HepG2 (cell line): ENCODE data around the gene PCSK1. TPM values are rescaled to one million over a fixed set of nuclear protein-coding genes. Genes with fewer than 3 reads are reported as not detected.
"Not testable (repeated sequence)": the region's sequence is repeated elsewhere in the genome, so short reads cannot be mapped to it uniquely, and the experiment has no call there.

ENCODE experiments used
- ATAC-seq: fragments of 200-7000 bp; cut with Tn5 transposase; 3 replicates; pipeline ENCODE4 v1.9.1; 2020; ENCODE audit warnings: mild to moderate bottlenecking, moderate library complexity
- BruUV-seq: library from RNA; stranded (reverse); fragments of 400-500 nt; replicated peaks from 2 replicates; lab custom pipeline; 2021; lab: Mats Ljungman, UMichigan
- CTCF ChIA-PET: fragments of 300-600 bp; formaldehyde crosslinking; extraction: SDS; loops from one replicate; lab custom pipeline; 2021; ENCODE audit warnings: low total read pairs, inconsistent platforms, low intra/inter-chr PET ratio; lab: Yijun Ruan, JAX
- POLR2A ChIA-PET: fragments of 350-600 bp; sonication (Branson Sonifier 250); formaldehyde crosslinking; loops from one replicate; lab custom pipeline; 2020; ENCODE audit warnings: antibody characterized with exemption, inconsistent platforms; lab: Yijun Ruan, JAX
- DNase-seq: peaks from one replicate; pipeline ENCODE4 v3.0.0-alpha.2; 2015; ENCODE audit warnings: low spot score
- FAIRE-seq: peaks from 3 replicates; lab custom pipeline; 2011; peaks lifted over from hg19 to GRCh38; lab: Jason Lieb, UNC
- H2AFZ ChIP-seq: one replicate; pipeline ENCODE4 v1.6.1; 2011; ENCODE audit warnings: low read length, inconsistent platforms
- H3K27ac ChIP-seq: fragments of 300-600 bp; 3 replicates; pipeline ENCODE4 v1.8.0; 2011; ENCODE audit warnings: mixed run types, mild to moderate bottlenecking, mixed read lengths, low read length, inconsistent platforms; ENCODE audit not compliant: insufficient read depth; ENCODE audit errors: extremely low read length
- H3K27me3 ChIP-seq, 2 experiments: fragments of 200-600 bp in 1 of 2; 2 replicates in 1 of 2; 3 replicates in 1 of 2; pipeline versions ENCODE4 v1.6.0 to v1.8.0; 2011; ENCODE audit warnings: low read length in 2 of 2, mild to moderate bottlenecking in 2 of 2, moderate library complexity in 2 of 2, inconsistent platforms in 1 of 2; ENCODE audit not compliant: insufficient read depth in 2 of 2, control insufficient read depth in 1 of 2
- H3K36me3 ChIP-seq, 2 experiments: fragments of 200-600 bp in 1 of 2; replicated peaks in 1 of 2; 2 replicates in 1 of 2; 3 replicates in 1 of 2; pipeline versions ENCODE4 v1.5.1 to v1.8.0; 2011; ENCODE audit warnings: low read length in 2 of 2, inconsistent platforms in 1 of 2; ENCODE audit not compliant: insufficient read depth in 2 of 2, control insufficient read depth in 1 of 2
- H3K4me1 ChIP-seq: 2 replicates; pipeline ENCODE4 v1.5.1; 2012; ENCODE audit warnings: low read length, inconsistent platforms; ENCODE audit not compliant: insufficient read depth
- H3K4me2 ChIP-seq: 2 replicates; pipeline ENCODE4 v1.6.0; 2011; ENCODE audit warnings: low read depth, low read length, inconsistent platforms
- H3K4me3 ChIP-seq, 3 experiments: fragments of 200-600 bp in 1 of 3; sonication (generic), shearing (Covaris generic) in 1 of 3; replicated peaks in 1 of 3; 2 replicates each; pipeline ENCODE4 v1.5.1; 2011 to 2016; ENCODE audit warnings: low read length in 3 of 3, inconsistent platforms in 2 of 3, low read depth in 2 of 3, mild to moderate bottlenecking in 2 of 3, control low read depth in 1 of 3, mixed read lengths in 1 of 3; ENCODE audit not compliant: insufficient read depth in 1 of 3
- H3K79me2 ChIP-seq: one replicate; pipeline ENCODE4 v1.6.1; 2011; ENCODE audit warnings: low read length, inconsistent platforms; ENCODE audit not compliant: insufficient read depth
- H3K9ac ChIP-seq: 2 replicates; pipeline ENCODE4 v1.6.0; 2011; ENCODE audit warnings: mild to moderate bottlenecking, low read depth, low read length, inconsistent platforms; ENCODE audit not compliant: insufficient read depth
- H3K9me3 ChIP-seq: 2 replicates; pipeline ENCODE4 v1.5.1; 2012; ENCODE audit warnings: mild to moderate bottlenecking, low read length
- H4K20me1 ChIP-seq: 2 replicates; pipeline ENCODE4 v1.6.0; 2011; ENCODE audit warnings: inconsistent platforms, mild to moderate bottlenecking, low read length, moderate library complexity; ENCODE audit not compliant: insufficient read depth
- GZF1 ChIP-seq: sonication (generic); formaldehyde crosslinking; IDR thresholded peaks from 2 replicates; pipeline ENCODE4 v1.5.1; 2020; ENCODE audit warnings: mild to moderate bottlenecking, missing genetic modification reagents
- IKZF1 ChIP-seq: fragments of 450-650 bp; IDR thresholded peaks from 2 replicates; pipeline ENCODE4 v1.7.1; 2016
- NR2F6 ChIP-seq, 2 experiments: IDR thresholded peaks; 2 replicates each; pipeline ENCODE4 v1.6.1; 2016; ENCODE audit warnings: antibody characterized with exemption in 1 of 2, mild to moderate bottlenecking in 1 of 2
- PBX2 ChIP-seq: IDR thresholded peaks from 2 replicates; pipeline ENCODE4 v1.6.1; 2016; ENCODE audit warnings: control low read depth
- SIX4 ChIP-seq: sonication (generic); formaldehyde crosslinking; IDR thresholded peaks from 2 replicates; pipeline ENCODE4 v1.4.0; 2020; ENCODE audit warnings: missing genetic modification reagents
- TERF1 ChIP-seq: sonication (generic); formaldehyde crosslinking; IDR thresholded peaks from 2 replicates; pipeline ENCODE4 v1.8.0; 2022; ENCODE audit warnings: mild to moderate bottlenecking, missing genetic modification reagents, moderate library complexity
- ZBTB49 ChIP-seq: sonication (generic); formaldehyde crosslinking; IDR thresholded peaks from 2 replicates; pipeline ENCODE4 v1.4.0; 2020; ENCODE audit warnings: missing genetic modification reagents, borderline replicate concordance
- ZFP36 ChIP-seq: fragments of 150-350 bp; IDR thresholded peaks from 2 replicates; pipeline ENCODE4 v1.6.1; 2018; ENCODE audit warnings: borderline replicate concordance, low read length, low read depth; ENCODE audit not compliant: partially characterized antibody
- ZSCAN20 ChIP-seq: sonication (generic); formaldehyde crosslinking; IDR thresholded peaks from 2 replicates; pipeline ENCODE4 v1.4.0; 2020; ENCODE audit warnings: missing genetic modification reagents, mild to moderate bottlenecking, borderline replicate concordance
- WGBS: methylation state at CpG from one replicate; pipeline ENCODE4 v1.1.6; 2017; ENCODE audit warnings: low lambda C conversion rate; 5-methylcytosine and 5-hydroxymethylcytosine counted together
- in situ Hi-C: cut with HindIII; loops from 2 replicates; pipeline ENCODE4 v1.10.0; 2017; ENCODE audit warnings: low pct_unique_long_range_greater_than_20kb; ENCODE audit not compliant: extremely low pct_ligation_motif_present
- intact Hi-C: fragments of 100-400 bp; cut with micrococcal nuclease; formaldehyde crosslinking; loops from one replicate; pipeline ENCODE4 v1.10.0; 2022; ENCODE audit not compliant: unreplicated experiment
- polyA plus RNA-seq, 8 experiments: library from polyadenylated mRNA; depleted of rRNA in 3 of 8; stranded (reverse) in 7 of 8; unstranded in 1 of 8; fragments of >200 nt; fragmentation: Illumina TruSeq in 4 of 8; extraction: Trizol in 4 of 8; gene quantifications; 2 replicates each; pipeline versions ENCODE4 v1.2.1 to v1.2.3, GENCODE V29; 2011 to 2016; ENCODE audit warnings: low read depth in 4 of 8, missing spikeins in 1 of 8, mixed read lengths in 1 of 8; ENCODE audit not compliant: insufficient read depth in 1 of 8
- total RNA-seq, 5 experiments: library from RNA; depleted of rRNA; stranded (reverse); fragments of >200 nt; fragmentation: Illumina TruSeq; extraction: Trizol; gene quantifications; 2 replicates each; pipeline ENCODE4 v1.2.3, GENCODE V29; 2016; ENCODE audit warnings: low read depth in 1 of 5

The PCSK1 gene
- total and polyA plus RNA-seq, 2 of the 13 experiments (the other 11 are each of a cell fraction or from before 2014, with no cell fraction given): not detected

- no peak for TF ChIP-seq PBX2 (CRISPR knock-in tag)
- TF ChIP-seq, all 625 proteins: peak for 0
Measured at GRCh38 chr5:96396878-96397277, 36.2 kb downstream of the PCSK1 start (continued).

- BruUV-seq, H3K4me2 ChIP-seq, H3K4me1 ChIP-seq, FAIRE-seq, ATAC-seq, H2AFZ ChIP-seq, H3K9me3 ChIP-seq, H3K36me3 ChIP-seq, CTCF ChIA-PET, DNase-seq, POLR2A ChIA-PET, H3K79me2 ChIP-seq, H3K27me3 ChIP-seq, intact Hi-C loops, H4K20me1 ChIP-seq, in situ Hi-C loops, H3K4me3 ChIP-seq, H3K27ac ChIP-seq, H3K9ac ChIP-seq: not testable (repeated sequence)
Measured at GRCh38 chr5:96395295-96395694, 37.8 kb downstream of the PCSK1 start.

GRCh38 chr5:96391921-96392320 lies 41.1 kb downstream of the PCSK1 start:
- H4K20me1 ChIP-seq: no peaks in the 10 kb centered on the region
- intact Hi-C loops: no loop called here
- no peak overlapping the region for H3K27ac ChIP-seq
- ChIA-PET CTCF (no interaction called here), POLR2A (no interaction called here)
- H3K4me3 ChIP-seq: no peak overlapping the region
- ATAC-seq (no peak), FAIRE-seq (no peak), DNase-seq (no peak)
- no peaks in the 10 kb centered on the region for H3K9me3 ChIP-seq
- 14% methylated on average over 2 of the region's 2 CpGs for WGBS
- no peaks in the 10 kb centered on the region for H3K36me3 ChIP-seq
- no peak overlapping the region for H3K9ac ChIP-seq
- no peaks in the 10 kb centered on the region; a peak in 1 of 5 replicates for H3K27me3 ChIP-seq
- H2AFZ ChIP-seq: no peak overlapping the region
- no peaks in the 10 kb centered on the region for H3K79me2 ChIP-seq
- in situ Hi-C loops: no loop called here
- no peaks in the 10 kb centered on the region for H3K4me1 ChIP-seq
- no TSS peak for BruUV-seq
- no peak overlapping the region for H3K4me2 ChIP-seq
- TF ChIP-seq IKZF1: no peak
- TF ChIP-seq PBX2 (CRISPR knock-in tag): no peak
- no peak for TF ChIP-seq ZSCAN20 (CRISPR knock-in tag)
- no peak for TF ChIP-seq NR2F6 (IDR thresholded peaks at IDR 0.05)
- TF ChIP-seq NR2F6 (CRISPR knock-in tag; IDR thresholded peaks at IDR 0.05): no peak
- no peak for TF ChIP-seq GZF1 (CRISPR knock-in tag)
- TF ChIP-seq TERF1: no peak
- no peak for TF ChIP-seq ZBTB49 (CRISPR knock-in tag)
- no peak for TF ChIP-seq ZFP36
- no peak for TF ChIP-seq SIX4 (CRISPR knock-in tag)
